ENCODE measurements around the gene MGAT3.
"Not testable (repeated sequence)": the region's sequence is repeated elsewhere in the genome, so short reads cannot be mapped to it uniquely, and the experiment has no call there.

The MGAT3 gene

DNA sequence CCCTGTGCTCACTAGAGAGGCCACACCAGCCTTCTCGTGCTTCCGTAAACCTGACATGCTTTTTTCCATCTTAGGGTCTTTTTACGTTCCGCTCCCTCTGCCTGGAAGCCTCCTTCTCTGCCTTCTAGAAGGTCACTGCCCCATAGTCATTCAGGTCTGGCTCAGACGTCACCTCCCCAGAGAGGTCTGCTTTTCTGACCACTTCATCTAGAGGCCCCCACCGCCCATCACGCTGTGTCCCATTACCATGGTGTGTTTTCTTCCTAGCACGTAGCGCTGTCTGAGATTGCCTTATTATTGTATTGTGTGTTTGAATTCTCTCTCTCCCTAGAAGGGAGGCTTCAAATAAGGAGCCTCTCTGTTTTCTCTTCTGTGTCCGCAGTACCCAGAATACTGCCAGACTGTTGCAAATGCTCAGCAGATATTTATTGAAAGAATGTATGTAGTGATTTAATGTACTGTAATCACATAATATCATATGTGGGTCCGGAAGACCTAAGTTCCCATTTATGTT, 47.2 kb upstream of the MGAT3 start:
- peaks cover 9% of the 10 kb centered on the region for H3K4me1 ChIP-seq (ENCODE audit: low read length)
- H3K9ac ChIP-seq (ENCODE audit: low read length): no peak overlapping the region
- peaks cover 63% of the 10 kb centered on the region for H3K79me2 ChIP-seq (ENCODE audit: low read length)
- no peaks in the 10 kb centered on the region for H3K9me2 ChIP-seq (replicated peaks; ENCODE audit: insufficient read depth, low read length)
- H4K20me1 ChIP-seq (ENCODE audit: insufficient read depth, low read length): no peaks in the 10 kb centered on the region
- H3K27me3 ChIP-seq (replicated peaks; ENCODE audit: insufficient read depth, low read length): no peaks in the 10 kb centered on the region
- TF ChIP-seq EZH2phosphoT487 (IDR thresholded peaks at IDR 0.05; ENCODE audit: low read length) (no peak), EZH2 (optimal IDR thresholded peaks at IDR 0.05; ENCODE audit: low read depth, low read length) (no peak)
- TF ChIP-seq, protein P1, sequence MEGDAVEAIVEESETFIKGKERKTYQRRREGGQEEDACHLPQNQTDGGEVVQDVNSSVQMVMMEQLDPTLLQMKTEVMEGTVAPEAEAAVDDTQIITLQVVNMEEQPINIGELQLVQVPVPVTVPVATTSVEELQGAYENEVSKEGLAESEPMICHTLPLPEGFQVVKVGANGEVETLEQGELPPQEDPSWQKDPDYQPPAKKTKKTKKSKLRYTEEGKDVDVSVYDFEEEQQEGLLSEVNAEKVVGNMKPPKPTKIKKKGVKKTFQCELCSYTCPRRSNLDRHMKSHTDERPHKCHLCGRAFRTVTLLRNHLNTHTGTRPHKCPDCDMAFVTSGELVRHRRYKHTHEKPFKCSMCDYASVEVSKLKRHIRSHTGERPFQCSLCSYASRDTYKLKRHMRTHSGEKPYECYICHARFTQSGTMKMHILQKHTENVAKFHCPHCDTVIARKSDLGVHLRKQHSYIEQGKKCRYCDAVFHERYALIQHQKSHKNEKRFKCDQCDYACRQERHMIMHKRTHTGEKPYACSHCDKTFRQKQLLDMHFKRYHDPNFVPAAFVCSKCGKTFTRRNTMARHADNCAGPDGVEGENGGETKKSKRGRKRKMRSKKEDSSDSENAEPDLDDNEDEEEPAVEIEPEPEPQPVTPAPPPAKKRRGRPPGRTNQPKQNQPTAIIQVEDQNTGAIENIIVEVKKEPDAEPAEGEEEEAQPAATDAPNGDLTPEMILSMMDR (IDR thresholded peaks at IDR 0.05; ENCODE audit: low read length): no peak
- DNase-seq: no peak
- H3F3A ChIP-seq (ENCODE audit: insufficient read depth, low read length): peaks cover 5% of the 10 kb centered on the region; the same call in 1 of the 2 replicates
- H3K27ac ChIP-seq (ENCODE audit: low read length): no peak overlapping the region
- H3K9me3 ChIP-seq (replicated peaks; ENCODE audit: insufficient read depth, low read length): no peaks in the 10 kb centered on the region
- no peak overlapping the region for H3K4me2 ChIP-seq (ENCODE audit: low read depth, low read length)
- H3K36me3 ChIP-seq (replicated peaks; ENCODE audit: insufficient read depth, low read length): 0 out of 2 replicates have a peak, but pooled peaks cover 5% of the 10 kb centered on the region
- no peak overlapping the region for H3K4me3 ChIP-seq (ENCODE audit: low read length)
- no peak overlapping the region for H2AFZ ChIP-seq (ENCODE audit: low read length)

- Histone ChIP-seq H3K27ac (ENCODE audit: low read length) (no peak overlapping the region), H3K9me3 (replicated peaks; ENCODE audit: insufficient read depth, low read length) (no peaks in the 10 kb centered on the region), H4K20me1 (ENCODE audit: insufficient read depth, low read length) (no peaks in the 10 kb centered on the region), H3F3A (ENCODE audit: insufficient read depth, low read length) (peaks cover 5% of the 10 kb centered on the region; the same call in 1 of the 2 replicates), H3K79me2 (ENCODE audit: low read length) (peaks cover 63% of the 10 kb centered on the region), H3K9ac (ENCODE audit: low read length) (no peak overlapping the region), H2AFZ (ENCODE audit: low read length) (no peak overlapping the region), H3K4me1 (ENCODE audit: low read length) (peaks cover 9% of the 10 kb centered on the region), H3K36me3 (replicated peaks; ENCODE audit: insufficient read depth, low read length) (0 out of 2 replicates have a peak, but pooled peaks cover 5% of the 10 kb centered on the region), H3K4me3 (ENCODE audit: low read length) (no peak overlapping the region), H3K27me3 (replicated peaks; ENCODE audit: insufficient read depth, low read length) (no peaks in the 10 kb centered on the region), H3K9me2 (replicated peaks; ENCODE audit: insufficient read depth, low read length) (no peaks in the 10 kb centered on the region), H3K4me2 (ENCODE audit: low read depth, low read length) (no peak overlapping the region)
- DNase-seq: no peak
- TF ChIP-seq, protein P1 (IDR thresholded peaks at IDR 0.05; ENCODE audit: low read length): no peak
- no peak for TF ChIP-seq EZH2 (optimal IDR thresholded peaks at IDR 0.05; ENCODE audit: low read depth, low read length)
- TF ChIP-seq EZH2phosphoT487 (IDR thresholded peaks at IDR 0.05; ENCODE audit: low read length): no peak
Observed at GRCh38 chr22:39410264-39410663, 46.5 kb upstream of the MGAT3 start.

DNA sequence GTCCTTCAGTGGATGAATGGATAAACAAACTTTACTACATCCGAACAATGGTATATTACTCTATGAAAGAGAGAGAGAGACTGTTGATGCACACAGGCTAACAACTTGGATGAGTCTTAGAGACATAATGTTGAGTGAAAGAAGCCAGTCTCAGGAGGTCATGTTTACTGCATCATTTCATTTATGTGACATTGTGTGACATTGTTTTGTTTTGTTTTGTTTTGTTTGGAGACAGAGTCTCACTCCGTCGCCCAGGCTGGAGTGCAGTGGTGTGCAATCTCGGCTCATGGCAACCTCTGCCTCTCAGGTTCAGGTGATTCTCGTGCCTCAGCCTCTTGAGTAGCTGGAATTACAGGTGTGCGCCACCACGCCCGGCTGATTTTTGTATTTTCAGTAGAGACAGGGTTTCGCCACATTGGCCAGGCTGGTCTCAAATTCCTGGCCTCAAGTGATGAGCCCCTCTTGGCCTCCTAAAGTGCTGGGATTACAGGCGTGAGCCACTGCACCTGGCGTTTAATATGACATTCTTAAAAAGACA, 44.9 kb upstream of the MGAT3 start:
- not testable (repeated sequence) for H3F3A ChIP-seq (ENCODE audit: insufficient read depth, low read length); DNase-seq; H3K9me2 ChIP-seq (replicated peaks; ENCODE audit: insufficient read depth, low read length); H2AFZ ChIP-seq (ENCODE audit: low read length); H4K20me1 ChIP-seq (ENCODE audit: insufficient read depth, low read length); H3K27me3 ChIP-seq (replicated peaks; ENCODE audit: insufficient read depth, low read length); H3K27ac ChIP-seq (ENCODE audit: low read length); H3K36me3 ChIP-seq (replicated peaks; ENCODE audit: insufficient read depth, low read length); H3K9me3 ChIP-seq (replicated peaks; ENCODE audit: insufficient read depth, low read length); H3K4me1 ChIP-seq (ENCODE audit: low read length); H3K9ac ChIP-seq (ENCODE audit: low read length); H3K4me3 ChIP-seq (ENCODE audit: low read length)
- Histone ChIP-seq H3K4me2 (ENCODE audit: low read depth, low read length) (peak overlapping the region; percentile 7; the same call in 1 of the 2 replicates), H3K79me2 (ENCODE audit: low read length) (peaks cover 56% of the 10 kb centered on the region)

DNA sequence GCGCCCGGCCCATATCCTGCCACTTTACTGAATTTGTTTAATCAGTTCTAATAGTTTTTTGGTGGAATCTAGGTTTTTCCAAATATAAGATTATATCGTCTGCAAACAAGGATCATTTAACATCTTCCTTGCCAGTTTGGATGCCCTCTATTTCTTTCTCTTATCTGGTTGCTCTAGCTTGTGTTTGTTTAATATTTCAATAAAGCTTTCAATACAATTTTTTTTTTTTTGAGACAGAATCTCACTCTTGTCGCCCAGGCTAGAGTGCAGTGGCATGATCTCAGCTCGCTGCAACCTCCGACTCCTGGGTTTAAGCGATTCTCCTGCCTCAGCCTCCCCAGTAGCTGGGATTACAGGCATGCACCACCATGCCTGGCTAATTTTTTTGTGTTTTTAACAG, 43.6 kb upstream of the MGAT3 start:
- H3K9me2 ChIP-seq (replicated peaks; ENCODE audit: insufficient read depth, low read length); H3K4me2 ChIP-seq (ENCODE audit: low read depth, low read length); H3K4me3 ChIP-seq (ENCODE audit: low read length); H2AFZ ChIP-seq (ENCODE audit: low read length); H3K27ac ChIP-seq (ENCODE audit: low read length); H3K27me3 ChIP-seq (replicated peaks; ENCODE audit: insufficient read depth, low read length); H3K9ac ChIP-seq (ENCODE audit: low read length); H3K36me3 ChIP-seq (replicated peaks; ENCODE audit: insufficient read depth, low read length); DNase-seq; H3K9me3 ChIP-seq (replicated peaks; ENCODE audit: insufficient read depth, low read length); H4K20me1 ChIP-seq (ENCODE audit: insufficient read depth, low read length); H3F3A ChIP-seq (ENCODE audit: insufficient read depth, low read length): not testable (repeated sequence)
- Histone ChIP-seq H3K4me1 (ENCODE audit: low read length) (peaks cover 15% of the 10 kb centered on the region), H3K79me2 (ENCODE audit: low read length) (peaks cover 43% of the 10 kb centered on the region)

All from MM.1S (cell line).